Stomach (tissue), 9 donors: ENCODE results near the gene SFMBT2. TPM values are rescaled to one million over a fixed set of nuclear protein-coding genes. Genes with fewer than 3 reads are reported as not detected.

ENCODE experiments used
- DNase-seq, 2 donors: peaks; one replicate each; pipeline versions ENCODE4 v3.0.0 to v3.0.0-alpha.2; 2013 to 2019
- H3K27ac ChIP-seq, 5 donors: fragments of 200-600 bp in 4 of 5; sonication (generic) in 4 of 5; one replicate each; pipeline ENCODE4 v1.5.1; 2013 to 2019; ENCODE audit warnings: mild to moderate bottlenecking in 1 of 5, moderate library complexity in 1 of 5
- H3K27me3 ChIP-seq, 3 donors: fragments of 200-600 bp; sonication (generic); one replicate each; pipeline ENCODE4 v1.5.1; 2017 to 2019; ENCODE audit warnings: mixed run types in 1 of 3
- H3K36me3 ChIP-seq, 4 donors: fragments of 200-600 bp; sonication (generic); 1 replicate in 3 of 4; 2 replicates in 1 of 4; pipeline ENCODE4 v1.5.1; 2016 to 2019
- H3K4me1 ChIP-seq, 4 donors: fragments of 200-600 bp; sonication (generic); one replicate each; pipeline ENCODE4 v1.5.1; 2016 to 2019
- H3K4me3 ChIP-seq, 4 donors: fragments of 200-600 bp; sonication (generic) in 3 of 4; one replicate each; pipeline ENCODE4 v1.5.1; 2016 to 2019; ENCODE audit warnings: mild to moderate bottlenecking in 1 of 4
- H3K9me3 ChIP-seq, 4 donors: fragments of 200-600 bp; sonication (generic); one replicate each; pipeline ENCODE4 v1.5.1; 2016 to 2019
- CTCF ChIP-seq, 7 experiments: fragments of 450-650 bp in 4 of 7; fragments of 200-600 bp in 3 of 7; sonication (generic) in 3 of 7; IDR thresholded peaks; one replicate each; pipeline ENCODE4 v1.5.1; 2016 to 2019; ENCODE audit warnings: antibody characterized with exemption in 7 of 7, control low read depth in 2 of 7, mild to moderate bottlenecking in 1 of 7
- EP300 ChIP-seq: sonication (generic); formaldehyde crosslinking; IDR thresholded peaks from one replicate; pipeline ENCODE4 v1.6.1; 2017; ENCODE audit warnings: antibody characterized with exemption
- POLR2A ChIP-seq, 4 donors: fragments of 450-650 bp; IDR thresholded peaks; one replicate each; pipeline ENCODE4 v1.6.1; 2016; ENCODE audit warnings: antibody characterized with exemption in 4 of 4, control low read depth in 2 of 4, mild to moderate bottlenecking in 1 of 4, moderate library complexity in 1 of 4
- POLR2AphosphoS5 ChIP-seq, 3 donors: sonication (generic); formaldehyde crosslinking; IDR thresholded peaks; one replicate each; pipeline ENCODE4 v1.6.1; 2016; ENCODE audit warnings: antibody characterized with exemption in 3 of 3
- WGBS, 5 donors: extraction: QIAGEN DNeasy Blood & Tissue Kit in 3 of 5; methylation state at CpG; one replicate each; pipeline versions ENCODE4 v1.1.5 to v1.1.7; 2013 to 2018; 5-methylcytosine and 5-hydroxymethylcytosine counted together
- intact Hi-C: fragments of 100-400 bp; cut with DNase I; formaldehyde crosslinking; loops from one replicate; pipeline ENCODE4 v1.15.1; 2023; ENCODE audit warnings: low total_unique reads
- polyA plus RNA-seq, 3 donors: library from polyadenylated mRNA; stranded (reverse); fragments of 200-250 nt; gene quantifications; one replicate each; pipeline ENCODE4 v1.2.3, GENCODE V29; 2013
- total RNA-seq, 5 donors: library from RNA; depleted of rRNA; stranded (reverse); fragments of >200 nt; gene quantifications; one replicate each; pipeline versions ENCODE4 v1.1.0 to v1.2.3, GENCODE V29; 2014 to 2016
- donor health status: healthy with polysubstance abuse.
- donor health status: Bipolar disorder and iron deficiency.
- donor health status: healthy.

The SFMBT2 gene
- total and polyA plus RNA-seq, 8 donors, result 0.90 to 17.3 (median 5.0) TPM

- intact Hi-C loops, result no loop called here
- Histone ChIP-seq H3K9me3 (no peaks in the 10 kb centered on the region), H3K27me3 (no peaks in the 10 kb centered on the region), H3K4me1 (no peaks in the 10 kb centered on the region), H3K4me3 (no peak overlapping the region), H3K27ac (no peak overlapping the region), H3K36me3 (peaks cover 8 to 50% (median 40%) of the 10 kb centered on the region in 4 donors)
- 43 to 57% (median 49%) methylated on average over 5 of the region's 5 CpGs for WGBS, 5 donors
- TF ChIP-seq CTCF (IDR thresholded peaks at IDR 0.05), result no peak
- TF ChIP-seq EP300, result no peak
- TF ChIP-seq POLR2A (IDR thresholded peaks at IDR 0.05), result no peak
- no peak for TF ChIP-seq POLR2AphosphoS5 (IDR thresholded peaks at IDR 0.05)
- DNase-seq, result no peak
These were observed 250.9 kb downstream of the SFMBT2 start for GRCh38 chr10:7159928-7160327.

- 68 to 89% (median 75%) methylated on average over 5 of the region's 5 CpGs for WGBS, 5 donors
- H3K9me3 ChIP-seq, result no peaks in the 10 kb centered on the region
These were observed 251.3 kb downstream of the SFMBT2 start for GRCh38 chr10:7159517-7159916.

GRCh38 chr10:7157091-7157490 is 253.7 kb downstream of the SFMBT2 start:
- intact Hi-C loops, result no loop called here
- Histone ChIP-seq H3K36me3 (peaks cover 0 to 26% (median 22%) of the 10 kb centered on the region in 4 donors), H3K27ac (no peak overlapping the region), H3K4me3 (no peak overlapping the region), H3K4me1 (no peaks in the 10 kb centered on the region), H3K27me3 (no peaks in the 10 kb centered on the region), H3K9me3 (no peaks in the 10 kb centered on the region)
- no peak for DNase-seq
- 62 to 75% (median 72%) methylated on average over 2 of the region's 2 CpGs for WGBS, 5 donors
- no peak for TF ChIP-seq POLR2A (IDR thresholded peaks at IDR 0.05)
- no peak for TF ChIP-seq CTCF (IDR thresholded peaks at IDR 0.05)
- TF ChIP-seq POLR2AphosphoS5 (IDR thresholded peaks at IDR 0.05), result no peak

More at GRCh38 chr10:7159517-7159916, 251.3 kb downstream of the SFMBT2 start:
- peaks cover 8 to 50% (median 40%) of the 10 kb centered on the region in 4 donors for H3K36me3 ChIP-seq
- no peak for DNase-seq
- H3K4me1 ChIP-seq, result no peaks in the 10 kb centered on the region
- no peaks in the 10 kb centered on the region for H3K27me3 ChIP-seq
- H3K4me3 ChIP-seq, result no peak overlapping the region
- H3K27ac ChIP-seq, result no peak overlapping the region
- intact Hi-C loops, result no loop called here
- no peak for TF ChIP-seq POLR2AphosphoS5 (IDR thresholded peaks at IDR 0.05)
- no peak for TF ChIP-seq POLR2A (IDR thresholded peaks at IDR 0.05)
- no peak for TF ChIP-seq CTCF (IDR thresholded peaks at IDR 0.05)
- TF ChIP-seq EP300, result no peak

- DNase-seq, result no peak
- intact Hi-C loops, result no loop called here
- TF ChIP-seq CTCF (IDR thresholded peaks at IDR 0.05) (no peak), POLR2A (IDR thresholded peaks at IDR 0.05) (no peak), EP300 (no peak), POLR2AphosphoS5 (IDR thresholded peaks at IDR 0.05) (no peak)
- Histone ChIP-seq H3K4me3 (no peak overlapping the region), H3K9me3 (no peaks in the 10 kb centered on the region), H3K4me1 (peaks cover 0 to 3% (median 0%) of the 10 kb centered on the region in 4 donors), H3K27me3 (no peaks in the 10 kb centered on the region), H3K36me3 (no peaks in the 10 kb centered on the region), H3K27ac (no peak overlapping the region)
- WGBS, 5 donors, result 93 to 100% (median 97%) methylated on average over 1 of the region's 1 CpG
These were observed 257.1 kb downstream of the SFMBT2 start for GRCh38 chr10:7153750-7154149.
